HFF-Myc (cell line): Measurements from ENCODE around the gene OOSP4B.

ENCODE experiments used
- DNase-seq: peaks from one replicate; pipeline ENCODE4 v3.0.0-alpha.2; 2011; ENCODE audit warnings: low read depth; ENCODE audit errors: extremely low read depth
- H3K4me3 ChIP-seq: replicated peaks from 2 replicates; pipeline ENCODE4 v1.5.1; 2011; ENCODE audit warnings: low read depth, mild to moderate bottlenecking, control low read depth, low read length
- CTCF ChIP-seq: IDR thresholded peaks from 2 replicates; pipeline ENCODE4 v1.5.1; 2012; ENCODE audit warnings: mild to moderate bottlenecking, low read depth, low read length, control low read depth; ENCODE audit errors: missing control alignments

Gene OOSP4B

GRCh38 chr11:59984368-59984767 is 32.6 kb upstream of the OOSP4B start:
- H3K4me3 ChIP-seq = no peak overlapping the region
- no peak for TF ChIP-seq CTCF
- no peak for DNase-seq

- no peak for TF ChIP-seq CTCF
- DNase-seq = no peak
- H3K4me3 ChIP-seq = no peak overlapping the region
These were observed 26.6 kb upstream of the OOSP4B start for GRCh38 chr11:59990421-59990820.

- DNase-seq = no peak
- TF ChIP-seq CTCF = no peak
- H3K4me3 ChIP-seq = no peak overlapping the region
These were observed 24.6 kb upstream of the OOSP4B start for GRCh38 chr11:59992425-59992824.

GRCh38 chr11:59997800-59998199 is 19.2 kb upstream of the OOSP4B start:
- DNase-seq = no peak
- TF ChIP-seq CTCF = no peak
- no peak overlapping the region for H3K4me3 ChIP-seq

GRCh38 chr11:59999691-60000090 is 17.3 kb upstream of the OOSP4B start:
- DNase-seq = no peak
- no peak for TF ChIP-seq CTCF
- no peak overlapping the region for H3K4me3 ChIP-seq

GRCh38 chr11:60003729-60004128 is 13.3 kb upstream of the OOSP4B start:
- no peak overlapping the region for H3K4me3 ChIP-seq
- DNase-seq = no peak
- no peak for TF ChIP-seq CTCF

- TF ChIP-seq CTCF = no peak
- H3K4me3 ChIP-seq = no peak overlapping the region
- DNase-seq = no peak
These were observed 11.6 kb upstream of the OOSP4B start for GRCh38 chr11:60005360-60005759.
